GM18499 (cell line): ENCODE measurements around the gene CPE.

Experiments
- ATAC-seq: cut with Tn5 transposase; IDR thresholded peaks from one replicate; pipeline ENCODE4 v1.9.1; 2021; ENCODE audit warnings: moderate number of reproducible peaks; ENCODE audit not compliant: insufficient read depth, unreplicated experiment

Gene CPE

DNA sequence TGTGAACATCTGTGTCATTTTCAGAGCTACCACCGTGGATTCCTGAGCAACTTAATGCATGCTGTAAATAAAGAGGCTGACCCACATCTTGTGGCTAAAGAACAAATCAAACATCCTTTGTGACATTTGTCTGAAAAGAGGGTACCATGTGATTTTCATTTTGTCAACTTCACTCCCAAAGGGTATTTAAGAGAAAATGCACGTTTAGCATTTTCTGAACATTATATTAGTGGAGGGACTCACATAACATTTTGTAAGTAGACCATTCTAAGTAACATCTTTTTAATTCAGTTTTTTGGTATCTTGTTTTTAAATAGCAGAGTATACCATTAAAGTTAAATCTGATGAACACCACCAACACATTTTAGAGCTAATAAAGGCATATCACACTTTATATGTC is 17.0 kb upstream of the CPE start:
- no peak for ATAC-seq

DNA sequence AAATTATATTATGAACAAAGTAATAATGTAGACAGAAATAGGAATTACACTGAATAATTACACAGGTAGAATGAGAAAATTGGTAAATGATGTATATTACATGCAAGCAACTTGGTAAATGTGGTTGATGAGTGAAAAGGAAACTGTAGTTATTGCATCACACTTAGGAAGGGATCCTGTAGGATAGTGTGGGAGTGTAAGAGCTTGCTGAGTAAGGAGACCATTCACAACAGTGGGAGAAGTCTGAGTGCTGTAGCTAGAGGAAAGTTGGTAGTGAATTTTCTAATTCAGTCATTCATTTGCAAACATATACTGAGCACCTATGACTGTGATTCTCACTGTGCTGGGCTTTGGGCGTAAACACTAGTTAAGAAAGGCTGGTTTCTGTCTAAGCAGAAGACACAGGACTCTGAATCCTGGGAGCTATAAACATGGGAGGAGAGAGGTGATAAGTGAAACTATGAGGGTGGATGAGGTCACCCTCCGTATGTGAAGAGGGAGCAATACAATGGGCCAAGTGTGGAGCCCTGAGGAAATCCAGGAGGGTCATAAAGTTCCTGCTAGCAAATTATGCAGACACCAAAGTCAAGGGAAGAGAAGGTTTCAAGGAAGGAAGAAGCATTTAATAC is 14.2 kb upstream of the CPE start:
- ATAC-seq, result no peak

DNA sequence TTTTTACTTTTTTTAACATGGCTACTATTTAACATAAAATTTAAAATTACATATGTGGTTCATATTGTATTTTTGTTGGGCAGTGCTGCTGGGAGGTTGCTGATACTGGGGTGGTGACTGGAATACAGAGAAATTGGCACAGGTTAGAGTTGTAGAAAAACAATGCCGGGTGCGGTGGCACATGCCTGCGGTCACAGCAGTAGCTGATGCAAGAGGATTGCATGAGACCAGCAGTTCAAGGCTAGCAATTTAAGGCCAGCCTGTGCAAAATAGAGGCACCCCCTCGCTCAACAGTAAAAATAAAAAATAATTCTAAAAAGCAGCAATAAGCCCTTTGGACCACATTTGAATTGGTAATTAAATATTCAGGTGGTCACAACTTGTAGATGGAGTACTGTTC is 11.8 kb upstream of the CPE start:
- ATAC-seq, result no peak

DNA sequence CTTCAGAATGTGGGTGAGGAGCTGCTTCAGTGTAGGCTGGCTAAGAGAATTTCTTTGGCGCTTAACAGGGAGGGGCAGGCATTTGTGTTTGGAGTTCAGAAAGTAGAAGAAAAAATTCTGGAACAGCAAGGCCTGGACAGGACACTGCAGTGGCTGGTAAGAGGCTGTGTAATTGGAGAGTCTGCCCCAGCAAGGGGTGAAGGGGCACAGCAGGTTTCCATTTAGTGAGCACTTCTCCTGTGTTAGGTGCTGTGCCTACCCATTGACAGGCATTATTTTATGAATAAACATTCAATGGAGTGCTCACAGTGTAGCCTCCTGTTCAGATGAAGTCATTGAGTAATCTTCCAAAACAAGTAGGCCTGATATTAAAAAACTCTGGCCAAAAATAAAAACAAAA is 10.7 kb upstream of the CPE start:
- ATAC-seq, result no peak

DNA sequence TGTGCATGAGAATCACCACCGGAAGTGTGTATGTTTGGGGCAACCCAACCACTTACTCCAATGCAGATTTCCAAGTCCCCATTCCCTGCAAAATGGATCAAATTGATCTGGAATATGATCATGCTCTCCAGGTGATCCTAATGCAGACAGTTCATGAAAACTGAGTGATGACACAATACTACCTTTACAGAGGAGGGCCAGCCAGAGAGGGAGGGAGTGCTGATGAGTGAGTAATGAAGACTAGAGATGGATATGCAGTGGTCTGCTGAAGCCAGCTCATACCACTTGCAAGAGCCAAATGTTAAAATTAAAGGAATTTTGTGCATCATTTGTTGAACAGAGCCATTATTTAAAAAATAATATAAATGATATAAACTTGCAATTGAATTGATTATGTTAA is 10.2 kb upstream of the CPE start:
- ATAC-seq, result no peak

DNA sequence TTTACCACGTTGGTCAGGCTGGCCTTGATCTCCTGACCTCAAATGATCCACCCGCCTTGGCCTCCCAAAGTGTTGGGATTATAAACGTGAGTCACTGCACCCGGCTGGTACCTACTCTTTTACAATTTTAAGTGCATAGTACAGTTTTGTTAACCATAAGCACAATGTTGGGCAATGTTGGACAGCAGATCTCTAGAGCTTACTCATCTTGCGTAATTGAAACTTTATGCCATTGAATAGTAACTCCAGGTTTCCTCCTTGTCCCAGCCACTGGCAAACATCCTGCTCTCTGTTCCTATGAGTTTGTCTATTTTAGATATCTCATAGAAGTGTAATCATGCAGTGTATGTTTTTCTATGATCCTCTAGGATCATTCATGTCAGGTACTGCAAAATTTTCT is 9.3 kb upstream of the CPE start:
- no peak for ATAC-seq

DNA sequence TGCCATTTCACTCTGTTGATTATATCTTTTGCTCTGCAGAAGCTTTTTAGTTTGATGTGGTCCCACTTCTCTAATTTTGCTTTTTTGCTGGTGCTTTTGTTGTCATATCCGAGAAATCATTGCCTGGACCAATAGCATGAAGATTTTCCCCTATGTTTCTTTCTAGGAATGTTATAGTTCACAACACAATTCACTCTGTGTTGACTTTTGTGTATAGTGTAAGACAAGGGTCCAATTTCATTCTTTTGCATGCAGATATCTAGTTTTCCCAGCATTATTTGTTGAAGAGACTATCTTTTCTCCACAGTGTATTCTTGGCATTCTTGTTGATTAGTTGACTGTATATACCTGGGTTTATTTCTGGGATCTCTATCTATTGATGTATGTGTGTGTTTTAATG is 8.3 kb upstream of the CPE start:
- ATAC-seq, result no peak

DNA sequence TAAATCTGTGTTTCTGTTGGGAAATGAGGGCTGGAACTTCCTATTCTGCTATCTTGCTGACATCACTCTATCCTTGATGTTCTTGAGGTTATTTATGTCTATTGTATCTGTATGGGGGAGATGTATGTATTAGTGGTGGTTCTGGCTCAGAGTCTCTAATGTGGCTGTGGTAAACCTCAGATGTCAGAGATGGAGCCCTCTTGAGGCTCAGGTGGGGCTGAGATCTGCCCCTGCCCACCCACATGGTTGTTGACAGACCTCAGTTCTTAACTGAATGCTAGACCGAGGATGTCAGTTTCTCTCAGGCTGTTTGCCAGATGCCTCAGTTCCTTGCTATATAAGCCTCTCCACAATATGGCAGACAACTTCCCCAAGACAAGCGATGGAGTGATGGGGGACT is 3.3 kb upstream of the CPE start:
- no peak for ATAC-seq

DNA sequence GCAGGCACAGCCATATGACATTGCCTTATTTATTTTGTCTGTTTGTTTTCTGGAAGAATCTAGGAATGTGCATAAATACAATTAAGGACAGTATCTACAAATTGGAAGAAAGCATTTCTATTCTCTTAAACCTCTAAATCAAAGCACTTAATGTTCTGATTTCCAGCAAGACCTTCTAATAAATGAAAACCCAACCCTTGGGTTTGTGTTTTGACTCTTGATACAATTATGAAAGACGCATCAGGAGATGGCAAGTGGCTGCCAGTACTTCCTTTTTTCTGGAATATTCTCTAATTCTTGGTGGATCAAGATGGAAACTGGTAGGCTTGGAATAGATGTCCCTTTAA is 437 bp upstream of the CPE start:
- ATAC-seq, result no peak

DNA sequence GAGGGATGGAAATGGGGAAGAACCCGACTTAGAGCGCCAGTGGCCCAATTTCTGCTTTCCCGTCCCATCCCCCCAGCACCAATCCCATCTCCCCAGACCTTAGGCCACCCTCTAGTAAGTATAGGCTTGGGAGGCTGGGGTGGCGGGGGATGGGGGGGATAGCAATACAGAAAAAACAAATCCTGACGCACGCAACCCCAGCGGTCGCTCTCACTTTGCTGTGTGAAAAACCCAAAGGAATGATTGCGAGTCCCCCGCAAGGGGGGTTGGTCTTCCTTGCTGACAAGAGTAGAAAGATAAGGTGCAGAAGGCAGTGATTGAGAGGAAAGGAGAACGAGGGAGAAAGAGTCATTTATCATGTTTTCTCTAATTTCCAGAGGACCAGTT is 863 bp downstream of the CPE start:
- ATAC-seq, result no peak

DNA sequence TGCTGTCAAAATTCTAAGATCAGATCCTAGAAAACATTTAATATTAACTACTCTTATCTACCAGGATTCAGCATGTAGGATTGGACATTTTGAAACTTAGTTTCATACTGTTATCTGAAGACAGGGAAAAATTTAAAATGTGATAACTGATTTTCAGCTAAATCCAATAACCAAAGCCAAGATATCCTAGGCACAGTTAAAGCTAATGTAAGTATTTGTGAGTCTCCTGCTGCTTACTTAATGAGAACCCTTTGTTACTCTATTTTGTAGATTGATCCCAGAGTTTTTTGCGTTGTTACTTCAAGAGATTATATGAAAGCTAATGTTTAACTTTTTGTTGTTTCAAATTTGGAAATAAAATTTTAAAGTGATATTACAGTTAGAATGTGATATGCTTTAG is 2.0 kb downstream of the CPE start:
- ATAC-seq, result no peak

DNA sequence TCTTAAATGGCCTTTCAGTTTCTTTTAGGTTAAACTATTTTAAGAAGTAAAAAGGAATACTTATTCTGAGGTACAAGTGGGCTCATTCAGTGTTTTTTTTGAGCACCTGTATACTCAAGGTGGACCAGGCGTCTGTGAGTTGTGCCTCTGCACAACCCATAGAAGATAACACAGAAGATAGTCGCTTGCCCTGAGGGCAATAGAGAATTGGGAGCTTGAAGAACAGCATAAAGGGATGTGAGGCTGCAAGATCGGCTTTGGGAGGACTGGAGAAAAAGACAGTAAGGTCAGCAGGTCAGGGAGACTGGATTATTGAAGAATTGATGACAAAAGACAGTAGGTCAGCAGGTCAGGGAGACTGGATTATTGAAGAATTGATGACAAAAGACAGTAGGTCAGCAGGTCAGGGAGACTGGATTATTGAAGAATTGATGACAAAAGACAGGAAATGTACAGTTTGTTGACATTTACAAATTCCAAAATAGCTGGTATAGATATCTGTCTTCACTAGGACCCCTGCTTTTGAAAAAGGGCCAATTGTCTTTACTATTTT is 3.1 kb downstream of the CPE start:
- ATAC-seq, result no peak

DNA sequence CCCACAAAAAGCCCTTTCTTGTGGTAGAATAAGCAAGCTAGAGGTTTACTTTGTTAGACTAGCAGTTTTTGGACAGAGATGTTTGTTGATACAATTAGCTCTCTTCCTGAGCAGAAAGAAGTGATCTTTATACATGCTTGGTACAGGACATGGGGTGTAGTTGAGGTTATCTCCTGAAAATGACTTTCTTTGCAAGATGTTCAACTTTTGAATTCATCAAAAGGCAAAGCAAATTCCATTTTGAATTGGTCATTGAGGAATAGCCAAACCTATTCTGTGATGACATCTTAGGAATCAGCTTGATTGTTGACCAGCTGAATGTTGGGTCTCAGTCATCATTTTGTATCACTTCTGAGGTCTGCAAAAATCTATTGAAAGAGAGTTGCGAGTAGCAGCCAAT is 3.8 kb downstream of the CPE start:
- no peak for ATAC-seq

DNA sequence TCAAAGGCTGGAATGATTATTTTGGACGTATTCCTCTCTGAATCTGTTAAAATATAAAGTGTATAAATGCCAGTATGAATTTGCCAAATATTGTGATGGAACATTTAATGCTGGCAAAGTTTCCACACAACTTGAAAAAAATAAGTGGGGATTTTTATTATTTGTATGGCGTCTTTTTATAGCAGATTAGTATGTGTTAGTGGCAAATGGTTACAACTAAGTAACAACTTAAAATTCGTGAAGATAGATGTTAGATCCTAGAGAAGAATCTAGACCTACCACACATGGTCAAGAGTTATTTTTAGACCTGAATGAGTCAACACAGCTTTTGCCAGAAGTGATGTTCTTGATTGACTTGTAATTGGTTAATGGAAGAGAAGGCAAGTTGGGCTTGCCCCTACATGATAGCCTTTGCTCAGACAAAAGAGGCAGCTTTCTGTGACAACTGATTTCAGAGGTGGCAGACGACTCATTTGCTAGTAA is 4.8 kb downstream of the CPE start:
- no peak for ATAC-seq

DNA sequence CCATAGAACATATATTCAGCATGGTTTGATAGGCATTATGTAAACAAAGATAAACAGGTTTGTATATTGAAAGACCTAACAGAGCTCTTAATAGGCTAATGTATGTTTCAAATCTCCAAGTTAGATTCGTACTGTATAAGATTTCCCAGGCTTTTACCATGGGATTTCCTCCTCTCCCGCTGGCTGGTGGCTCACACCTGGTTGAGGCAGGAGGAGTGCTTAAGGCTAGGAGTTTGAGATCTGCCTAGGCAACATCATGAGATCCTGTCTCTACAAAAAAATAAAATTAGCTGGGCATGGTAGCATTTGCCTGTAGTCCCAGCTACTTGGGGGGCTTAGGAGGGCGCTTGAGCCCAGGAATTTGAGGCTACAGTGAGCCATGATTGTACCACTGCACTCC is 5.4 kb downstream of the CPE start:
- ATAC-seq, result no peak

DNA sequence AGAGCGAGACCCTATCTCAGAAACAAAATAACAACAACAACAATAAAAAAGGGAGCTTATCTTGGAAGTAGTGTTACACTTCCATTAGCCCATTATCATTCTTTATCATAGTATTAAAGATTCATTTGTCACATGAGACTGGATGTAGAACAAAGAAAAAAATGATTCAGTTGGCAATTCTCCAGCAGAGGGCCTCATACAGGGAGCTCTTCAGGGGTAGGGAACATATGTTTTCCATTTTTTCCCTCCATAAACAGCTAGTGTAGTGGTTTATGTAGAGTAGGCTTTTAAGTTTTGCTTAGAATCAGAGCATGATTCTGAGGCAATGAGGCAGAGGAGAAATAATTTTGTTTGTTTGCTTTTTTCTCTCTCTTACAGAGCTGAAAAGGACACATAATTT is 5.8 kb downstream of the CPE start:
- ATAC-seq, result no peak

DNA sequence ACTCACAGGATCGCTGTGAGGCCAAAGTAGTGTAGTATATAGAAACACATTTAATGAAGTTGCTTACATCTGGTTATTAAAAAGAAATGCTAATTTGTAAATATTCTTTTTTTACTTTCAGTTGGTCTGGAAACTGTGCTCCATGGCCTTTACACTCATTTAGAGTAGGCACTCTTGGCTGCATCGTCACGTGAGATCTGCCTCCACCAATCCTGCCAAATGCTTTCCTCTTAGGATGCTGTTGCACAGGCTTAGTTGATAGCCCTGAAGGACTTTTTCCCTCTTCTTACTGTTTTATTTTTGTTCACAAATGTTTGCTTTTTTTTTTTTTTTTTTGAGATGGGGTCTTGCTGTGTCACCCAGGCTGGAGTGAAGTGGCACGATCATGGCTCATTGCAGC is 6.3 kb downstream of the CPE start:
- ATAC-seq, result no peak

DNA sequence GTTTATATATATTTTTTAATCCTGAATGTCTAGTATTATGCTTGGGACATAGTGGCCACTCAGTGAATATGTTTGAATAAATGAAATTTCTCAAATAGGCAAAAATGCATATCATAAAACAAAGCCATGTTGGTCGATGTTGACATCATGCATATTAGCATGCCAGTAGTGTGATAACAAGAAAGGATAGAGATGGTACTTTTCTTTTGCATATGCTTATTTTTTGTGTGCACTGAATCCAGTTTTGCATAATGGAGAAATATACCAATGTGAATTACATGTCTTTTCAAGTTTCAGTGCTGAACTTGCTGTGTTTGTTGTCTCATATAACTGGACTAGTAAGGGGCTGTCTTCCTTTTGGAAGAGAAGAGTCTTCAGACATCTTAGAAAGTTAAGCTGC is 7.5 kb downstream of the CPE start:
- no peak for ATAC-seq

DNA sequence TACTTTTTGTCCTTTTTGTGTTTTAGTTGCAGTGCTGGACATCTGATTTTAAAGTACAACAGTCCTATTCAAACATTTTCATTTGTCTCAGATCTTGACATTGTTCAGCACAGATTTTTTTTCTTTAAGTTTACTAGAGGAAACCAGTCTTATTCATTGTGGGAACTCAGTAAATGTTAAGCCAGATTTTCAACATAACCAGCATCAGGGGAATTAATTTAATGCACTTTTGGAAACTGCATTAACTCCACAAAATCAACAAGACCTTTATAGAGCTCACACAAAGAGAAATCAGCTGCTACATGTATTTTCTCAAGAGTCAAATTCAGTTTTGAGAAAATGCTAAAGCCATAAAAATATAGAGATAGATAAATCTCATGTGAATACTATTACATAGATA is 9.9 kb downstream of the CPE start:
- ATAC-seq, result no peak

DNA sequence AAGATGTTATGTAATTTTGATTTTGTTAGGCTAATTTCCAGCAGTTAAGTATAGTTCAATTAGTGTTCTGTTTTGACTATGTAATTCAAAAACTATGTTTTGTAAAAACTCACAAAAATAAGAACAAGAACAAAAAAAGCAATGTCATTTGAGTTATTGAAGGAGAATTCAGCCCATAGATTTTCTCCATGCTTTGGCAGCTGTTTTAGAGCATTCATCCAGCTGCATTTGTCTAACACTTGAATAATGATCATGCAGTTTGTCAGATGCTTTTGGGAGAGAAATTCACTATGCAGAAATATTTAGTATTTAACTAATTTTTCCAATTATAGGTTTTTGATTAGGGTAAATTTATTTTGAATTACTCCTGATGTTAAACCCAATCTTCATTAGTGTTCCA is 14.2 kb downstream of the CPE start:
- ATAC-seq, result no peak

DNA sequence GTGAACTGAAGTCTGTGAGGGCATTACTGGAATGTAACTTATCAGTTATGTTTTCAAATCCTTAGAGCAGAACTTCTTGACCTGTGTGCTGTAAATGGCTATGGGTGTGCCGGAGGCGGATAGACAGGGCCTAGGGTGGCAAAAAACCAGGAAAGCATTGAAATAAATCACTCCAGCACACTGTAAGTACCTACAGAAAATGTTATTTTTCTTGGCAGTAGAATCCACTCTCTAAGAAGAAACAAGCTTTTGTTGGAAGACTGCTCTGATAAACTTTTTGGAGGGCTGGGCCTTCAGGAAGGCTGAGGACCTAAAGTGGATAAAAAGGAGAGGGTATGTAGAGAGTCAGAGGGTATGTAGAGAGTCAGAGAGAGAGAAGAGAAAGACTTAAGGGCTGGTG is 14.9 kb downstream of the CPE start:
- no peak for ATAC-seq

DNA sequence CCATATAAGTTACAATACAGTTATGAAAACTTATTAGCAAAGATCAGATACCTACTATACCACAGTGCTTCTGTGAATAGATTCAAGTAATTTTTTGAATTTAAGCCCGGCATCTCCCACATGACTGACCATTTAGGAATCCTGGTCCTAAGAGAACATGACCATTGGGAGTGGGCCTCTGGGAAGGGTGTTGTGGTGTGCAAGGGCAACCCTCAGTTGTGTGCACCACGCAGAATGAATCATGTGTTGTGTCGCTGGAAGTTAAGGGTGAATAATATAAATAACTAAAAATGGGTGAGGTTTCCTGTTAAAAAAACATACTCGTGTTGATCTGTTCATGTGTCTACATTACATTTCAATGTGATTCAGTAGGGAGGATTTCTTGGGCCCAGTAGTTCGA is 15.5 kb downstream of the CPE start:
- ATAC-seq, result no peak

DNA sequence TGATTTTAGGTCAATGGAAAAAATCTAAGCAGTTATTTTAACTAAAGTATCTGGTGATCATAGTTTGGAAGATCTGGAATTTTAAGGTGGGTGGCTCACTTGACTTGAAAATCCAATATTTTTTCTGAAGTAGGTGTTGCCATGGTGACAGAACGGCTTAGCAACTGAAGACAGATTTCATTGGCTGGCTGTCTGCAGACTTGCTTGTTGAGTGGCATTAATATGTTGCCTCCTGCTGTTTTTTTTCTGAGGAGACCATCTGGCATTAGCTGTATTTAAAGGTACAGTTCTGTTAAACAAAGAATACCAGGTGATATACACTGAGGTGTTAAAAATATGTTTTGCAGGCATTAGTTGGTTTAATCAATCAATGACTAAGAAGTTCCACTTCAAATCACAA is 19.8 kb downstream of the CPE start:
- no peak for ATAC-seq
